ENCODE results near the gene FBXL16.

The FBXL16 gene

DNA sequence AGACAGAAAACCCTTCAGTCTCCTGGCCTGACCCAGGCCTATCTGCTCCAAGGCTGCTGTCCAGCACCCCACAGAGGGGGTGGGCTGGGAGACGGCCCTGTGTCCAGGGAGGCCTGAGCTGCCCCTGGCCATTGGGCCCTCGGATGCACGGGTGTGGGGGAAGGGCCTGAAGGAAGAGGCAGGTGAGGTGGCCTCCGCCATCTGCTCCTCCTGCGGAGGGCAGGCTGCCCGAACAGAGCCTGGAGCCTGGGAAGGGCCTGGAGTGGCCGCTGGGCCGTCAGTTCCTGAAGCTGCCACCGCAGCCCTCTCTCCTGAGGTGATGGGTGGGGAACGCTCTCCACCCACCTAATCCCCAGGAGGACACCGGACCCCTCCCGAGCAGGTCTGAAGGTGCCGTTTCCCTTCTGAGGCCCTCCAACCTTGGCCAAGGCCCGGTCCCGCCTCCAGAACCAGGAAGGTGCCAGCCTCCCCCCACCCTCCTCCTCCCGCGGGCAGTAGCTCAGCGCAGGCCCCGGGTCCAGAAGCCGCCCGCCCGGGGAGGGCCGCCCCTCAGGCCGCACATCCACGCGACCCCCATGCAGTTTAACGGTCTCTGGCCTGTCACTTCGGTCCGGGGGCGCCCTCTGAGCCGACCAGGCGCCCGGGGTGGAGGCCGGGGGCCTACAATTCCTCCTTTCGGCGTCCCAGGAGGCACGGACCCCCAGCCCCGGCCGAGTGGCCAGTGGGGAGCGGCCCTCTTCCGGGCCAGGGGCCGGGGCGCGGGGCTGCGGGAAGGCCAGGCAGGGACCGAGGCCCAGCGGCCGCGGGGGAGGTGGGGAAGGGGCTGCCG is 835 bp downstream of the FBXL16 start:
- no peaks in the 10 kb centered on the region for H3K4me1 ChIP-seq (ENCODE audit: insufficient read depth, low read length)
- no peak overlapping the region for H3K9ac ChIP-seq (ENCODE audit: low read depth, low read length)
- no peak overlapping the region for H3K4me3 ChIP-seq (ENCODE audit: low read depth in 1 of 2, low read length in 2 of 2)
- no peaks in the 10 kb centered on the region for H3K36me3 ChIP-seq (ENCODE audit: insufficient read depth, low read length)
- H2AFZ ChIP-seq (ENCODE audit: low read depth, low read length) = no peak overlapping the region
- no peak for DNase-seq
- TF ChIP-seq, protein P1, sequence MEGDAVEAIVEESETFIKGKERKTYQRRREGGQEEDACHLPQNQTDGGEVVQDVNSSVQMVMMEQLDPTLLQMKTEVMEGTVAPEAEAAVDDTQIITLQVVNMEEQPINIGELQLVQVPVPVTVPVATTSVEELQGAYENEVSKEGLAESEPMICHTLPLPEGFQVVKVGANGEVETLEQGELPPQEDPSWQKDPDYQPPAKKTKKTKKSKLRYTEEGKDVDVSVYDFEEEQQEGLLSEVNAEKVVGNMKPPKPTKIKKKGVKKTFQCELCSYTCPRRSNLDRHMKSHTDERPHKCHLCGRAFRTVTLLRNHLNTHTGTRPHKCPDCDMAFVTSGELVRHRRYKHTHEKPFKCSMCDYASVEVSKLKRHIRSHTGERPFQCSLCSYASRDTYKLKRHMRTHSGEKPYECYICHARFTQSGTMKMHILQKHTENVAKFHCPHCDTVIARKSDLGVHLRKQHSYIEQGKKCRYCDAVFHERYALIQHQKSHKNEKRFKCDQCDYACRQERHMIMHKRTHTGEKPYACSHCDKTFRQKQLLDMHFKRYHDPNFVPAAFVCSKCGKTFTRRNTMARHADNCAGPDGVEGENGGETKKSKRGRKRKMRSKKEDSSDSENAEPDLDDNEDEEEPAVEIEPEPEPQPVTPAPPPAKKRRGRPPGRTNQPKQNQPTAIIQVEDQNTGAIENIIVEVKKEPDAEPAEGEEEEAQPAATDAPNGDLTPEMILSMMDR (IDR thresholded peaks at IDR 0.05; ENCODE audit: borderline replicate concordance, extremely low read depth, low read length, poor library complexity, severe bottlenecking) = no peak
- no peak for TF ChIP-seq EZH2 (IDR thresholded peaks at IDR 0.05; ENCODE audit: borderline replicate concordance, low read depth, low read length, severe bottlenecking)
- ATAC-seq (ENCODE audit: insufficient read depth, low read depth) = no peak
- no peaks in the 10 kb centered on the region for H3K9me3 ChIP-seq (ENCODE audit: insufficient read depth, low read length, severe bottlenecking)
- H4K20me1 ChIP-seq (ENCODE audit: insufficient read depth, low read length) = peaks cover 10% of the 10 kb centered on the region
- H3K79me2 ChIP-seq (ENCODE audit: insufficient read depth, low read length) = no peaks in the 10 kb centered on the region
- no peak overlapping the region for H3K27ac ChIP-seq (ENCODE audit: low read length)
- H3K4me2 ChIP-seq (ENCODE audit: insufficient read depth, low read length) = no peak overlapping the region
- H3K27me3 ChIP-seq (ENCODE audit: insufficient read depth, low read length, poor library complexity) = no peaks in the 10 kb centered on the region

DNA sequence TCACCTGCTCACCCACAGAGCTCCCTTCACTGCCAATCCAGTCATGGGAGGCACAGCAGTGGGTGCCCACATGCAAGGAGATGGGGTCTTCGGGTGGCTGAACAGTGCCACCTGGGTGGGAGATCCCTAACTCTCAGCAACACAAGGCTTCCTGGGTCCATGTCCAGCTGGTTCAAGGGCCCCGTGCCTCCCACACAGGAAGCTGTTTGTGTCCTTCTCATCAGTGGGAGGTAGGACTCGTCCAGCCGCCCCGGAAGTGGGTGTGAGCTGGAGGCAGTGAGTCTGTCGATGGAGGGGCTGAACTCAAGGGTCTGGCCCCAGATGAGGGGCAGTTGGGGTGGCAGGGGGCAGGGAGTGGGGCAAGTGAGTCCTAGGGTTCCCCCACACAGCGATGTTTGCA is 1.6 kb downstream of the FBXL16 start:
- Histone ChIP-seq H3K4me3 (ENCODE audit: low read depth in 1 of 2, low read length in 2 of 2) (no peak overlapping the region), H2AFZ (ENCODE audit: low read depth, low read length) (no peak overlapping the region), H3K27ac (ENCODE audit: low read length) (no peak overlapping the region), H3K4me2 (ENCODE audit: insufficient read depth, low read length) (no peak overlapping the region), H4K20me1 (ENCODE audit: insufficient read depth, low read length) (peaks cover 10% of the 10 kb centered on the region), H3K9ac (ENCODE audit: low read depth, low read length) (no peak overlapping the region), H3K4me1 (ENCODE audit: insufficient read depth, low read length) (no peaks in the 10 kb centered on the region), H3K9me3 (ENCODE audit: insufficient read depth, low read length, severe bottlenecking) (no peaks in the 10 kb centered on the region), H3K36me3 (ENCODE audit: insufficient read depth, low read length) (no peaks in the 10 kb centered on the region), H3K79me2 (ENCODE audit: insufficient read depth, low read length) (no peaks in the 10 kb centered on the region), H3K27me3 (ENCODE audit: insufficient read depth, low read length, poor library complexity) (no peaks in the 10 kb centered on the region)
- TF ChIP-seq, protein P1 (IDR thresholded peaks at IDR 0.05; ENCODE audit: borderline replicate concordance, extremely low read depth, low read length, poor library complexity, severe bottlenecking) = no peak
- no peak for TF ChIP-seq EZH2 (IDR thresholded peaks at IDR 0.05; ENCODE audit: borderline replicate concordance, low read depth, low read length, severe bottlenecking)
- DNase-seq (no peak), ATAC-seq (ENCODE audit: insufficient read depth, low read depth) (no peak)

DNA sequence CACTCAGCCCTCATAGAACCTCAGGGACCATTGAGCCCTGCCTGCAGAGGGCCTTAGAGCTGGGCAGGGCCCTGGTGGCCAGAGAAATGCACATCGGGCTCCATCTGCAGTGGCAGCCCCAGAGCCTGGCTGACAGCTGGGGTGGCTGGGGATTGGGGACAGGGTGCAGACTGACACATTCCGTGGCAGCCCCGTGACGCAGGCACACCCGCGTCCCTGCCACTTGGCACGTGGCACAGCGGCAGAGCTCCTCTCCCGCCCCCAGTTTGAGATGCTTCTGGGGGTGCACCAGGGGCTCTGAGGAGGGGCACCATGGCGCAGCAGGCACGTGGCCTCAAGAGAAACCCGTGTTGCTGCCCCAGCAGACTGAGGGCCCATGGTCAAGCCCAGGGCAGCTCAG is 2.2 kb downstream of the FBXL16 start:
- DNase-seq (no peak), ATAC-seq (ENCODE audit: insufficient read depth, low read depth) (no peak)
- Histone ChIP-seq H3K4me2 (ENCODE audit: insufficient read depth, low read length) (no peak overlapping the region), H3K4me3 (ENCODE audit: low read depth in 1 of 2, low read length in 2 of 2) (no peak overlapping the region), H3K36me3 (ENCODE audit: insufficient read depth, low read length) (no peaks in the 10 kb centered on the region), H3K9ac (ENCODE audit: low read depth, low read length) (no peak overlapping the region), H3K79me2 (ENCODE audit: insufficient read depth, low read length) (no peaks in the 10 kb centered on the region), H3K27ac (ENCODE audit: low read length) (no peak overlapping the region), H3K27me3 (ENCODE audit: insufficient read depth, low read length, poor library complexity) (no peaks in the 10 kb centered on the region), H3K9me3 (ENCODE audit: insufficient read depth, low read length, severe bottlenecking) (no peaks in the 10 kb centered on the region), H3K4me1 (ENCODE audit: insufficient read depth, low read length) (no peaks in the 10 kb centered on the region), H4K20me1 (ENCODE audit: insufficient read depth, low read length) (peaks cover 8% of the 10 kb centered on the region), H2AFZ (ENCODE audit: low read depth, low read length) (no peak overlapping the region)
- no peak for TF ChIP-seq EZH2 (IDR thresholded peaks at IDR 0.05; ENCODE audit: borderline replicate concordance, low read depth, low read length, severe bottlenecking)
- TF ChIP-seq, protein P1 (IDR thresholded peaks at IDR 0.05; ENCODE audit: borderline replicate concordance, extremely low read depth, low read length, poor library complexity, severe bottlenecking) = no peak
